Measurements from ENCODE around the gene SIRT2. TPM values are rescaled to one million over a fixed set of nuclear protein-coding genes. Genes with fewer than 3 reads are reported as not detected.
"Not testable (repeated sequence)": the region's sequence is repeated elsewhere in the genome, so short reads cannot be mapped to it uniquely, and the experiment has no call there.

The SIRT2 gene
- total RNA-seq, 1 donor from 2014 or later = 38.9 TPM

- Histone ChIP-seq H3K36me3 (ENCODE audit: control insufficient read depth, insufficient read depth, low read length) (no peaks in the 10 kb centered on the region), H3K4me3 (ENCODE audit: low read depth, low read length) (no peak overlapping the region), H3K27me3 (ENCODE audit: control insufficient read depth, insufficient read depth, low read length) (no peaks in the 10 kb centered on the region)
- TF ChIP-seq CTCF (IDR thresholded peaks at IDR 0.05; ENCODE audit: insufficient read depth, low read length, poor library complexity, severe bottlenecking) = no peak
- no peak for DNase-seq (ENCODE audit: low read depth)
Observed at GRCh38 chr19:38861368-38861767, 38.0 kb downstream of the SIRT2 start.

- H3K27me3 ChIP-seq (ENCODE audit: control insufficient read depth, insufficient read depth, low read length); DNase-seq (ENCODE audit: low read depth); H3K36me3 ChIP-seq (ENCODE audit: control insufficient read depth, insufficient read depth, low read length); H3K4me3 ChIP-seq (ENCODE audit: low read depth, low read length): not testable (repeated sequence)
Observed at GRCh38 chr19:38859631-38860204, 39.7 kb downstream of the SIRT2 start.

DNA sequence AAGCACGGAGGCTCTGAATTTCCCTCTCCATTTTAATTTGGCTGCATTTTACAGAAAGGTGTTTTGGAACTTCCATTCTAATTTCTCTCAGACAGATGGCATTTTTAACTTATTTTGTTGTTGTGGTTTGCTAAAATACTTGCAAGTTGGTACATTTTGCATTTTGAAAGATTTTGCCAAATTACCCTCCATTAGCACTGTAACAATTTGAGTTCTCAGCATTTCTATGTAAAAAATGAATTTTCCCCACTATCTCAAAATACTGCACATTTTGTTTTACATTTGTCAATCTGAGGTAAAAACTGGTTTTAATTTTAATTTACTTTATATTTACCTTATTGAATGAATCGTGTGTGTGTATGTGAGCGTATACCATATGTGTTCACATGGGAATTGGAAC, 42.6 kb downstream of the SIRT2 start:
- H3K4me3 ChIP-seq (ENCODE audit: low read depth, low read length) = no peak overlapping the region
- H3K36me3 ChIP-seq (ENCODE audit: control insufficient read depth, insufficient read depth, low read length) = no peaks in the 10 kb centered on the region
- DNase-seq (ENCODE audit: low read depth) = no peak
- no peak for TF ChIP-seq CTCF (IDR thresholded peaks at IDR 0.05; ENCODE audit: insufficient read depth, low read length, poor library complexity, severe bottlenecking)
- no peaks in the 10 kb centered on the region for H3K27me3 ChIP-seq (ENCODE audit: control insufficient read depth, insufficient read depth, low read length)

DNA sequence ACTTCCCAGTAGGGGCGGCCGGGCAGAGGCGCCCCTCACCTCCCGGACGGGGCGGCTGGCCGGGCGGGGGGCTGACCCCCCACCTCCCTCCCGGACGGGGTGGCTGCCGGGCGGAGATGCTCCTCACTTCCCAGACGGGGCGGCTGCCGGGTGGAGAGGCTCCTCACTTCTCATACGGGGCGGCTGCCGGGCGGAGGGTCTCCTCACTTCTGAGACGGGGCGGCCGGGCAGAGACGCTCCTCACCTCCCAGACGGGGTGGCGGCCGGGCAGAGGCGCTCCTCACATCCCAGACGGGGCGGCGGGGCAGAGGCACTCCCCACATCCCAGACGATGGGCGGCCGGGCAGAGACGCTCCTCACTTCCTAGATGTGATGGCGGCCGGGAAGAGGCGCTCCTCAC, 43.7 kb downstream of the SIRT2 start:
- not testable (repeated sequence) for H3K36me3 ChIP-seq (ENCODE audit: control insufficient read depth, insufficient read depth, low read length); H3K4me3 ChIP-seq (ENCODE audit: low read depth, low read length); DNase-seq (ENCODE audit: low read depth); H3K27me3 ChIP-seq (ENCODE audit: control insufficient read depth, insufficient read depth, low read length)

- not testable (repeated sequence) for H3K36me3 ChIP-seq (ENCODE audit: control insufficient read depth, insufficient read depth, low read length); H3K4me3 ChIP-seq (ENCODE audit: low read depth, low read length); H3K27me3 ChIP-seq (ENCODE audit: control insufficient read depth, insufficient read depth, low read length); DNase-seq (ENCODE audit: low read depth)
Observed at GRCh38 chr19:38854961-38855360, 44.5 kb downstream of the SIRT2 start.

- Histone ChIP-seq H3K27me3 (ENCODE audit: control insufficient read depth, insufficient read depth, low read length) (no peaks in the 10 kb centered on the region), H3K4me3 (ENCODE audit: low read depth, low read length) (no peak overlapping the region), H3K36me3 (ENCODE audit: control insufficient read depth, insufficient read depth, low read length) (no peaks in the 10 kb centered on the region)
- no peak for TF ChIP-seq CTCF (IDR thresholded peaks at IDR 0.05; ENCODE audit: insufficient read depth, low read length, poor library complexity, severe bottlenecking)
- DNase-seq (ENCODE audit: low read depth) = no peak
Observed at GRCh38 chr19:38853214-38853613, 46.2 kb downstream of the SIRT2 start.

GRCh38 chr19:38852231-38853044, 47.0 kb downstream of the SIRT2 start:
- no peak for TF ChIP-seq CTCF (IDR thresholded peaks at IDR 0.05; ENCODE audit: insufficient read depth, low read length, poor library complexity, severe bottlenecking)
- Histone ChIP-seq H3K36me3 (ENCODE audit: control insufficient read depth, insufficient read depth, low read length) (no peaks in the 10 kb centered on the region), H3K27me3 (ENCODE audit: control insufficient read depth, insufficient read depth, low read length) (no peaks in the 10 kb centered on the region), H3K4me3 (ENCODE audit: low read depth, low read length) (peak overlapping the region; percentile 68)
- DNase-seq (ENCODE audit: low read depth) = no peak
